Myocyte (in vitro differentiated cells): ENCODE measurements around the gene BRINP1. TPM values are rescaled to one million over a fixed set of nuclear protein-coding genes. Genes with fewer than 3 reads are reported as not detected.

Source experiments
- DNase-seq: peaks from one replicate; pipeline ENCODE4 v3.0.0-alpha.2; 2012; ENCODE audit warnings: low read depth
- total RNA-seq: library from RNA; depleted of rRNA; stranded (reverse); fragments of >200 nt; gene quantifications from 2 replicates; pipeline ENCODE4 v1.2.3, GENCODE V29; 2014

BRINP1 gene
- total RNA-seq, 1 donor from 2014 or later = 1.4 TPM

DNA sequence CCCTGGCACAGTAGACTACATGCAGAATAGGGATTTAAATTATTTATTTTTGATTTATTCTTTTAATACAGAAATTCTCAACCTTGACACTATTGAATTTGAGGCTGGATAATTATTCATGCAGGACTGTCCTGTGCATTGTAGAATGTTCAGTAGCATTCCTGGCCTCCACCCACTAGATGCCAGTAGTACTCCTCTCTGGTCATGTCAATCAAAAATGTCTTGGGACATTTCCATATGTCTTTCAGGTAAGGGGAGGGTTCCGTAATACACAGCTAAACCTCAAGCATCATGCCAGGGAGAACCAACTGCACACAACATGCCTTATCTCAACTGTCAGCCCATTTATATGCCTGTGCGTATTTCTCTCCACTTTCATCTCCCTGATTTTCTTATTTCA is 231.8 kb downstream of the BRINP1 start:
- no peak for DNase-seq

- no peak for DNase-seq
Measured at GRCh38 chr9:119126040-119126439, 243.2 kb downstream of the BRINP1 start.

DNA sequence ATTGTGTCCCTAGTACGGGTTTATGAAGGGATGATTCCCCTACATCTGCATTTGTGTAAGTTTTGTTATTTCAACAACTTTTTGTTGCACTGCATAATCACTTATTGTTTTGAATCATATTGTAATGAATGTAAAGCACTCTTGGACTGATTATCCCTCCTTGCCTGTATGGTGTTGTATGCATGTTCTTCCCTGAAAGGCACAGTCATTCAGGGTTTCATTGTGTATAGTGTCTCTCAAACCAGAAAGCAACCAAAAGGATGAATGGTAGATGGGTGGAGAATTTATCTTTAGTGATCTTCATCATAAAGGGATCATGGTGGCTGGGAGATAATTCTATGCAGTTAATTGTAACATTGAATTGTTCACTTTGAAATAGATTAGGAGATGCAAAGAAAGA is 247.3 kb downstream of the BRINP1 start:
- DNase-seq = no peak

DNA sequence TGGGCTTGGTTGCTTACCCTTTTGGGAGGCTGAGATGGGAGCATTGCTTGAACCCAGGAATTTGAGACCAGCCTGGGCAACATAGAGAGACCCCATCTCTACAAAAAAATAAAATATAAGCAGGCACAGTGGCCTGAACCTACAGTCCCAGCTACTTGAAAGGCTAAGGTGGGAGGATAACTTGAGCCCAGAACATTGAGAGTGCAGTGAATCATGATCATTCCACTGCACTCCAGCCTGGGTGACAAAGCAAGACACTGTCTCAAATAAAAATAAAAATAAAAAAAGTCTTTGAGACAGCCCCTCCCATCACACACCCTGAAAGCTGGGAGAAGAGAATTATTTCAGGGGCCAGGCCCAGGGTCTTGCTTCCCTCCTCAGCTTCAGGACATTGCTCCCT is 251.8 kb downstream of the BRINP1 start:
- DNase-seq = no peak
